IPS-18c (cell line): ENCODE data around the gene LMNB1.
"Not testable (repeated sequence)": the region's sequence is repeated elsewhere in the genome, so short reads cannot be mapped to it uniquely, and the experiment has no call there.

Experiments used
- H3K4me3 ChIP-seq: 2 replicates; pipeline ENCODE4 v1.7.0; 2013; ENCODE audit warnings: low read depth, mild to moderate bottlenecking, low read length, moderate library complexity; ENCODE audit not compliant: insufficient read depth
- H3K9me3 ChIP-seq: one replicate; pipeline ENCODE4 v1.6.1; 2013; ENCODE audit warnings: mild to moderate bottlenecking, low read length, moderate library complexity; ENCODE audit not compliant: control insufficient read depth, insufficient read depth

LMNB1 gene

DNA sequence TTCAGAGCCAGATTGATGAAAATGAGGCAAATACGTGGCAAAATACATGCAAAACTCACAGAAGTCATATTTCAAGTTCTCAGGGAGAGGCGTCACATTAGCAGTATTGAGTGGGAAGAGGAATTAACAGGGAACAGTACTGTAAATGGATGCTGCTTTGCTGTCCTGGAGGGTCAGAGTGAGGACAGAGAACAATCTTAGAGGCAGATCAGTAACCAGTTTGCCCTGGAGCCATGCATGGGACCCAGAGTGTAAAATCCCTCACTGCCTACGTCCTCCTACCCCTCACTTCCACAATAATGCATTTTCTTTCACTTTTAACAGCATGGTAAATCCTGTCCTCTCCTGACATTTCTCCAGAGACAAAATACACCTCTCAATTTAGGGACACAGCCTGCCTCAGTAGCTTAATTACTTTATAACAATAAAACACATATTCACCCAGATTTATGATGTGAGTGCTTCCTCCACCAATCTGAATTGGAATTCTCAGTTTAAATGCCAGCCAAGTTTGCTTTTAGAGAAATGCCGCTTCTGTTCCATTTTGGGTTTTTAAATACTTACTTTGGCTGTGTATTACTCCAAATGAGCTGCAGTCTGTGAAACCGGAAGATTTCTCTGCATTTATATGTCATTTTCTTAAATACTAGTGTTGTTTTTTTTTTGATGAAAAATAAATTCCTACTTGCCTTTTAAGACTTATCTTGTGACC is 70.0 kb downstream of the LMNB1 start:
- no peaks in the 10 kb centered on the region for H3K9me3 ChIP-seq

GRCh38 chr5:126847456-126847820 is 70.5 kb downstream of the LMNB1 start:
- Histone ChIP-seq H3K4me3 (no peak overlapping the region), H3K9me3 (no peaks in the 10 kb centered on the region)

More for the DNA sequence above, 70.0 kb downstream of the LMNB1 start:
- no peak overlapping the region for H3K4me3 ChIP-seq

DNA sequence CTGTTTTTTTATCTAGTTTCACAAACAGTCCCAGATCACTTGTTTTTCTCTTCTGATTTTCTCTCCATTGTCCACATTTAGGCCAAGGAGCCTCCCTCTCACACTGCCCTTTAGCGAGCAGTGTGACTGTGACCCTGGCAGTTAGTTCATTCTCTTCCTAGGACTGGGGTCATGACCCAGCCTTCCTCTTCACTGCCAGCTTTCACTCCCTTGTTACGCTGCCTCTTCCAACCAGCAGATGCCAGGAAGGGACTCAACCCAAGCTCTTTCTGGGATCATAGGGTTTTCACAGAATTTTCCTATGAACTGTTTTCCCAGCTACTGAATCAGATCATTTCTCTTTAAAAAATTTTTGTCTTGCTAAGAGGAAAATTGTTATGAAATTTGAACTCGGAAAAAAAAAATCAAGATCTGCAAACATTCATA is 70.9 kb downstream of the LMNB1 start:
- Histone ChIP-seq H3K4me3 (no peak overlapping the region), H3K9me3 (no peaks in the 10 kb centered on the region)

DNA sequence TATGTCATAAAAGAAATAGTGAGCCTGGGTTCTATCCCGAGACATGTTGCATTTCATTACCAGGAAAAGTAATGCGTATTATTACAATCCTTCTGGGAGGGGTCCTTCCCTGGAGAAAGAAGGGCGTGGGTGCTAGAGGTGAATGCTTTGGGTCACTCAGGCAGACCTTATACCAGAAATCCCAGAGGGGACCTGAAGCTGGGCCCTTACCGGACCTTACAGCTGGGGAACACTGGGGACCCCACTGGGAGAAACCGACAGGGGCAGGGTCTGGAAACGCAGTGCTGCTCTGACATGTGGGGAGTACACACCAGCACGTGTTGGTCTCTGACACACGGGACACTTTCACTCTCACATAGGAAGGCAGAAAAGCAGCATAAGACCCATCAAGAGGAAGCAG is 71.3 kb downstream of the LMNB1 start:
- H3K9me3 ChIP-seq, result no peaks in the 10 kb centered on the region

DNA sequence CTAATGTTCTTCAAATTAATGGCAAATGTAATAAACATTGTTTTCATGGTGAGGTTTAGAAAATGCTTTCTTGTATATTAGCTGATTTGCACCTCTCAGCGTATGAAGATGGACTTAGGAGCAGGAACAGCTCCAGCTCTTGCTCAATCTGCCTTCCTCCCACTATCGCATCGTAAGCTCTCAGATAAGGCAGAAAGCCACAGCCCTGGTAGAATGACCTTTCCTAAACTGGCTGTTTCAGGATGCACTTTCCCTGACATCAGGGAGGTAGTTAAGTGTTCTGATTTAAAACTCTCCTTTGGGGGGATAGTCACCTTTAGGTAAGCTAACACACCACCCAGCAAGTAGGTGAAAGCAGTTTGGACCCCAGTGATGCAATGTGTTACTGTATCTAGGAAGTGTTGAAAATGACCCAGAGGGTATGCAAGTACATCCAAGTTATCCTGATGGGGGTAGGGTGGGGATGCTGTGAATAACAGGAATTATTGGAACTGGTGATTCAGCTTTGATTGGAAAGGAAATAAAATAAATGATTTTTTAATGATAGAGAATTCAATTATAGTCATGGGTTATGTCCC is 72.3 kb downstream of the LMNB1 start:
- Histone ChIP-seq H3K9me3 (no peaks in the 10 kb centered on the region), H3K4me3 (no peak overlapping the region)

More for the DNA sequence above, 71.3 kb downstream of the LMNB1 start:
- H3K4me3 ChIP-seq, result no peak overlapping the region

- H3K4me3 ChIP-seq, result no peak overlapping the region
- no peaks in the 10 kb centered on the region for H3K9me3 ChIP-seq
Observed at GRCh38 chr5:126851501-126852011, 74.6 kb downstream of the LMNB1 start.

DNA sequence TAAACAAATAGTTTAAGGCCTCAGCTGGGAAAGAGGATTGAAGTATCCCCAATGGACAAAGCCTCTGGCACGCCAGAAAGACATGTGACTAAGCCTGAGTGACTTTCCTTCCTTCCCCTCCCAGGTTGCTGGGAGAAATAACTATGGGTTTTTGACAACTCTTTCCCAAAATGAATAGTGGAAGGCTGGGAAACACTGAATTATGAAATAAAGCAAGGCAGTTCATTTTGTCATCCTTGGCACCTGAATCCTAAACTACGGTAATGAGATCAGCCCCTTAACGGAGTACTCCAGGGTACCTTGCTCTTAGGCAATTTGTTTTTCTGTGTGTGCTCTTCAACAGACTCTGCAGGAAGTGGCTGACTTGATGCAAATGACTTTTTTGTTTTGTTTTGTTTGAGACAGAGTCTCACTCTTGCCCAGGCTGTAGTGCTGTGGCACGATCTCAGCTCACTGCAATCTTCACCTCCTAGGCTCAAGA is 75.2 kb downstream of the LMNB1 start:
- Histone ChIP-seq H3K9me3 (no peaks in the 10 kb centered on the region), H3K4me3 (no peak overlapping the region)

GRCh38 chr5:126852841-126853271 is 75.9 kb downstream of the LMNB1 start:
- Histone ChIP-seq H3K9me3 (no peaks in the 10 kb centered on the region), H3K4me3 (no peak overlapping the region)

- not testable (repeated sequence) for H3K4me3 ChIP-seq, H3K9me3 ChIP-seq
Observed at GRCh38 chr5:126853541-126854307, 76.8 kb downstream of the LMNB1 start.

DNA sequence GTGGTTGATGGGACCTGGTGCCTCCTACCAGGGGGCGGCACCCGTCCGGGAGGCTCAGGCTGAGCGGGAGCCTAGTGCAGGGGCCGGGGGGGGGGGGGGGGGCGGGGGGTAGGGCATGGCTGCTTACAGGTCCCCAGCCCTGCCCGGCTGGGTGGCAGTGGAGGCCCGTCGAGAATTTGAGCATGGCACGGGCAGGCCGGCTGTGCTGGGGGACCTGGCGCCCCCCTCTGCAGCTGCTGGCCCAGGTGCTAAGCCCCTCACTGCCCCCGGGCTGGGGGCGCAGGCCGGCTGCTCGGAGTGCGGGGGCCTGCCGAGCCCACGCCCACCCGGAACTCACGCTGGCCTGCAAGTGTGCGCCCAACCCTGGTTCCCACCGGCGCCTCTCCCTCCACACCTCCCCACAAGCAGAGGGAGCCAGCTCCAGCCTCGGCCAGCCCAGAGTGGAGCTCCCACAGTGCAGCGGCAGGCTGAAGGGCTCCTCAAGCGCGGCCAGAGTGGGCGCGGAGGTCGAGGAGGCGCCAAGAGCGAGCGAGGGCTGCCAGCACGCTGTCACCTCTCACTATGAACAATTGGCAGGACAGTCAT is 77.7 kb downstream of the LMNB1 start:
- H3K4me3 ChIP-seq, result no peak overlapping the region

GRCh38 chr5:126855266-126855665 is 78.3 kb downstream of the LMNB1 start:
- H3K4me3 ChIP-seq, result no peak overlapping the region

More for the DNA sequence above, 77.7 kb downstream of the LMNB1 start:
- no peaks in the 10 kb centered on the region for H3K9me3 ChIP-seq

GRCh38 chr5:126857472-126858410 is 80.8 kb downstream of the LMNB1 start:
- H3K4me3 ChIP-seq, result no peak overlapping the region
- H3K9me3 ChIP-seq, result peaks cover 2% of the 10 kb centered on the region

More at GRCh38 chr5:126855266-126855665, 78.3 kb downstream of the LMNB1 start:
- H3K9me3 ChIP-seq, result no peaks in the 10 kb centered on the region

DNA sequence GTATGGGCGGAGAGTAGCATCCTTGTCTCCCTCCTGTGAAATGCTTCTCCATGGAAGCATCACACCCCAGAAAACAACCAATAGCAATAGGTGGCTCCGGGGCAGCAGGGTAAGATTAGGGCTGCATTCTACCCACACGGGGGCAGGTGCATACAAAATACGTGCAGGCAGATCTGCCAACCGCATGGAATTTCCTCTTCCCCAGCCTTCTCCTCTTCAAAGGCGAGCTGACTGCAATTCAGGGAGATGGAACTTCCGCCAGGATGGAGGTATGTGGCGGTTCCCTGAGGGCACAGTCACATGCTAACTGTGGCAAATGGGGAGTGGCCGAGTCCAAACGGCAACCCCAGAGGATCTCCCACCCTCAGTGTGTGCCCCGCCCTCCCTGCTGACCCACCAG is 81.5 kb downstream of the LMNB1 start:
- H3K9me3 ChIP-seq, result peaks cover 2% of the 10 kb centered on the region
- H3K4me3 ChIP-seq, result no peak overlapping the region

DNA sequence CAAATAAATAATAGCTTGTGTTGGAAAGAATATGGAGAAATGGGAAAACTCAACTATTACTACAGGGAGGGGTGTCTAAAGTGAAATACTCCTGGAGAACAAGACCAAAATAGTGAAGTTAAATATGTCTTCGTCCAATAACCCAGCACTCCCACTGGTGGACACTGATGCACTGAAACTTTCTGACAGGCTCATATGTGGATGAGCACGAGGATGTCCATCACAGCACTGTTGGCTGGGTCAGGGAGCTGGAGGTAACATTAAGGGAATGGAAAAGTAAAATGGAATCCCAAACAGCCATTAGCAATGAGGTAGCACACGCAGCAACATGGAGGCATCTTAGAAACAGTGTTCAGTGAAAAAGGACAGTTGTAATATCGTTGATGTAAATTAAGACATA is 86.5 kb downstream of the LMNB1 start:
- H3K9me3 ChIP-seq, result peaks cover 2% of the 10 kb centered on the region

DNA sequence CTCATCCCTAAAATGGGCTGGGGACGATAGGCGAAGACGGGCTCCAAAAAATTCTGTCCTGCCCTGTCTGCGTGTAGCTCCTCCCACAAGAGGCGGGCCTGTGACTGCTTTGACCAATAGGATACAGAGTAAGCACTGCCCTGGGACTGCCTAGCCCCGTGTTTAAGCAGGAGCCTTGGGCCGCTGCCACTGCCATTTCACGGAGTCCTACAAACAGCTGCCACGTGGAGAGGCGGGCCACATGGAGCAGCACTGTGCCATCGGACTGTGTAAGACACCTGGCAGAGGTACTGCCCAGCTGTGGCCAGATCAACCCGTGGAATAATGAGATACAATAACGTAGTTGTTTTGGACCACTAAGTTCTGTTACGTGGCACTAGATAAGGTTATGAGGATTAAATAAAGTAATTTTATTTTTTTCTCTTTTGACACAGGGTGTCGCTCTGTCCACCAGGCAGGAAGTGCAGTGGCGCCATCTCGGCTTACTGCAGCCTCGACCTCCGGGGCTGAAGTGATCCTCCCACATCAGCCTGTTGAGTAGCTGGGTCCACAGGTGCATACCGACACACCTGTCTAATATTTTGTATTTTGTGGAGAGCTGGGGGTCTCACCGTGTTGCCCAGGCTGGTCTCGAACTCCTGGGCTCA is 87.2 kb downstream of the LMNB1 start:
- Histone ChIP-seq H3K9me3 (peaks cover 2% of the 10 kb centered on the region), H3K4me3 (no peak overlapping the region)

More for the DNA sequence above, 86.5 kb downstream of the LMNB1 start:
- H3K4me3 ChIP-seq, result no peak overlapping the region

DNA sequence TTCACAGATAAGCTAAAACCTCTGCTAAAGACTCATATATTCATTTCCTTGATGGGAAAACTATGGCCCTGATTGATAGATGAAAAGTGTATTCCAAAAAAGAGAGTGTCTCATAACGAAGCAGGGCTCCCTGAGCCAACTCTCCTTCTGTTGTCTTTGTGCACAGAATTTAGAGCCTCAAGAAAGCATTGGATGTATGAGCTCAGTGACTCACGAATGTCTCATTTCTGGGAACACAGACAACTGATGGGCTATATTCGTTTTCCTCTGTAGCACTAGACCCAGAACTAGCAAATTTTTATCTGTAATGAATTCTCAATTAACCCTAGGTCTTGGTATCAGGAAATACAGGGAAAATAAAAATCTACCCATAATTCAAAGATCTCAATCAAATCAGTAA is 88.4 kb downstream of the LMNB1 start:
- H3K9me3 ChIP-seq, result peaks cover 2% of the 10 kb centered on the region
- H3K4me3 ChIP-seq, result no peak overlapping the region
